ENCODE results near the gene BABAM2. TPM values are rescaled to one million over a fixed set of nuclear protein-coding genes. Genes with fewer than 3 reads are reported as not detected.

The BABAM2 gene
- total RNA-seq, 4 donors from 2014 or later: 33.3 to 48.9 (median 37.9) TPM

- H3K27ac ChIP-seq: no peak overlapping the region
These were observed 426.9 kb downstream of the BABAM2 start for GRCh38 chr2:28317390-28317789.

GRCh38 chr2:28318023-28318422 lies 427.5 kb downstream of the BABAM2 start:
- Histone ChIP-seq H3K4me1 (peaks cover 0 to 8% (median 2%) of the 10 kb centered on the region in 4 donors), H3K9me3 (no peaks in the 10 kb centered on the region), H3K27ac (no peak overlapping the region), H3K4me3 (no peak overlapping the region), H3K27me3 (no peaks in the 10 kb centered on the region), H3K36me3 (no peaks in the 10 kb centered on the region)
- TF ChIP-seq EP300 (IDR thresholded peaks at IDR 0.05; ENCODE audit: low read depth): no peak
- no peak for TF ChIP-seq POLR2AphosphoS5 (IDR thresholded peaks at IDR 0.05)
- TF ChIP-seq POLR2A (IDR thresholded peaks at IDR 0.05): no peak
- TF ChIP-seq CTCF (IDR thresholded peaks at IDR 0.05): no peak
- intact Hi-C loops (cut with DNase I; ENCODE audit: low total_unique reads) (no loop called here), in situ Hi-C loops (cut with MboI; ENCODE audit: low pct_ligation_motif_present in 1 of 4, low pct_unique_long_range_greater_than_20kb in 1 of 4, low sequenced_read_pairs in 3 of 4) (no loop called here)
- WGBS, 2 donors (ENCODE audit: low coverage in 1 of 2): 89% methylated on average over 5 of the region's 5 CpGs; no CpG with 5 or more reads in 1 of the 2 donors
- no peak for DNase-seq

More at GRCh38 chr2:28317390-28317789, 426.9 kb downstream of the BABAM2 start:
- DNase-seq: no peak
- in situ Hi-C loops (cut with MboI; ENCODE audit: low pct_ligation_motif_present in 1 of 4, low pct_unique_long_range_greater_than_20kb in 1 of 4, low sequenced_read_pairs in 3 of 4): no loop called here
- H3K36me3 ChIP-seq: no peaks in the 10 kb centered on the region
- peaks cover 0 to 8% (median 2%) of the 10 kb centered on the region in 4 donors for H3K4me1 ChIP-seq
- no peak overlapping the region for H3K4me3 ChIP-seq
- WGBS, 2 donors (ENCODE audit: low coverage in 1 of 2): 75 to 100% methylated on average over 2 of the region's 2 CpGs
- H3K9me3 ChIP-seq: no peaks in the 10 kb centered on the region
- H3K27me3 ChIP-seq: no peaks in the 10 kb centered on the region
- TF ChIP-seq EP300 (IDR thresholded peaks at IDR 0.05; ENCODE audit: low read depth) (no peak), POLR2AphosphoS5 (IDR thresholded peaks at IDR 0.05) (no peak), POLR2A (IDR thresholded peaks at IDR 0.05) (no peak), CTCF (IDR thresholded peaks at IDR 0.05) (no peak)
- intact Hi-C loops (cut with DNase I; ENCODE audit: low total_unique reads): no loop called here

- intact Hi-C loops (cut with DNase I; ENCODE audit: low total_unique reads) (no loop called here), in situ Hi-C loops (cut with MboI; ENCODE audit: low pct_ligation_motif_present in 1 of 4, low pct_unique_long_range_greater_than_20kb in 1 of 4, low sequenced_read_pairs in 3 of 4) (no loop called here)
- H3K9me3 ChIP-seq: no peaks in the 10 kb centered on the region
- DNase-seq: no peak
- no peak overlapping the region for H3K27ac ChIP-seq
- TF ChIP-seq POLR2AphosphoS5 (IDR thresholded peaks at IDR 0.05): no peak
- TF ChIP-seq POLR2A (IDR thresholded peaks at IDR 0.05): no peak
- peaks cover 0 to 8% (median 2%) of the 10 kb centered on the region in 4 donors for H3K4me1 ChIP-seq
- WGBS, 2 donors (ENCODE audit: low coverage in 1 of 2): 67 to 100% methylated on average over 1 to 6 of the region's 6 CpGs
- H3K4me3 ChIP-seq: no peak overlapping the region
- H3K36me3 ChIP-seq: no peaks in the 10 kb centered on the region
- H3K27me3 ChIP-seq: no peaks in the 10 kb centered on the region
These were observed 428.1 kb downstream of the BABAM2 start for GRCh38 chr2:28318462-28319117.

- Histone ChIP-seq H3K36me3 (no peaks in the 10 kb centered on the region), H3K4me3 (no peak overlapping the region), H3K4me1 (peaks cover 0 to 8% (median 2%) of the 10 kb centered on the region in 4 donors), H3K27me3 (no peaks in the 10 kb centered on the region), H3K9me3 (no peaks in the 10 kb centered on the region), H3K27ac (no peak overlapping the region)
- no peak for DNase-seq
- in situ Hi-C loops (cut with MboI; ENCODE audit: low pct_ligation_motif_present in 1 of 4, low pct_unique_long_range_greater_than_20kb in 1 of 4, low sequenced_read_pairs in 3 of 4): no loop called here
- intact Hi-C loops (cut with DNase I; ENCODE audit: low total_unique reads): no loop called here
- 92 to 100% methylated on average over 1 to 15 of the region's 15 CpGs for WGBS, 2 donors (ENCODE audit: low coverage in 1 of 2)
- TF ChIP-seq EP300 (IDR thresholded peaks at IDR 0.05; ENCODE audit: low read depth): no peak
- no peak for TF ChIP-seq POLR2AphosphoS5 (IDR thresholded peaks at IDR 0.05)
- no peak for TF ChIP-seq POLR2A (IDR thresholded peaks at IDR 0.05)
- no peak for TF ChIP-seq CTCF (IDR thresholded peaks at IDR 0.05)
These were observed 428.8 kb downstream of the BABAM2 start for GRCh38 chr2:28319118-28320008.

Data from transverse colon (tissue), 4 donors.